Glutamatergic neuron (in vitro differentiated cells): ENCODE measurements around the gene RAPGEF1. TPM values are rescaled to one million over a fixed set of nuclear protein-coding genes. Genes with fewer than 3 reads are reported as not detected.

Source experiments
- DNase-seq: peaks from one replicate; pipeline ENCODE4 v3.0.0; 2022
- H3K27ac Mint-ChIP-seq: one replicate; pipeline ENCODE4 v1.8.0; 2020; ENCODE audit warnings: mild to moderate bottlenecking, mixed read lengths, inconsistent platforms; ENCODE audit not compliant: unreplicated experiment
- H3K27me3 Mint-ChIP-seq: one replicate; pipeline ENCODE4 v1.8.0; 2020; ENCODE audit warnings: mild to moderate bottlenecking, moderate library complexity, mixed read lengths, inconsistent platforms; ENCODE audit not compliant: unreplicated experiment
- H3K36me3 Mint-ChIP-seq: one replicate; pipeline ENCODE4 v1.8.0; 2020; ENCODE audit warnings: mild to moderate bottlenecking, mixed read lengths, inconsistent platforms; ENCODE audit not compliant: unreplicated experiment
- H3K4me1 Mint-ChIP-seq: one replicate; pipeline ENCODE4 v1.8.0; 2020; ENCODE audit warnings: mild to moderate bottlenecking, low read depth, mixed read lengths, inconsistent platforms; ENCODE audit not compliant: unreplicated experiment
- H3K4me3 Mint-ChIP-seq: one replicate; pipeline ENCODE4 v1.8.0; 2020; ENCODE audit warnings: mild to moderate bottlenecking, mixed read lengths, inconsistent platforms; ENCODE audit not compliant: unreplicated experiment
- H3K9me3 Mint-ChIP-seq: one replicate; pipeline ENCODE4 v1.8.0; 2020; ENCODE audit warnings: mild to moderate bottlenecking, moderate library complexity, mixed read lengths, inconsistent platforms; ENCODE audit not compliant: unreplicated experiment
- CTCF ChIP-seq: fragments of 200-600 bp; sonication (generic); IDR thresholded peaks from one replicate; pipeline ENCODE4 v1.5.0; 2021; ENCODE audit not compliant: partially characterized antibody, unreplicated experiment
- total RNA-seq: library from RNA; stranded (reverse); fragmentation: NEBNext Ultra II Directional; extraction: Animal tissue kit (Norgen Biotek cat#: 25700); gene quantifications from one replicate; pipeline ENCODE4 v1.2.1, GENCODE V29; 2021; ENCODE audit not compliant: unreplicated experiment

Gene RAPGEF1
- total RNA-seq, 1 donor from 2014 or later, result 319 TPM

- no peak for DNase-seq
- H3K27ac Mint-ChIP-seq, result peak overlapping the region; percentile 86
- TF ChIP-seq CTCF, result no peak
- peaks cover 6% of the 10 kb centered on the region for H3K27me3 Mint-ChIP-seq
- no peaks in the 10 kb centered on the region for H3K36me3 Mint-ChIP-seq
- peaks cover 63% of the 10 kb centered on the region for H3K4me1 Mint-ChIP-seq
- peaks cover 14% of the 10 kb centered on the region for H3K9me3 Mint-ChIP-seq
- peak overlapping the region; percentile 85 for H3K4me3 Mint-ChIP-seq
Measured at GRCh38 chr9:131734781-131735180, 5.1 kb downstream of the RAPGEF1 start.

- Mint-ChIP-seq H3K9me3 (peaks cover 13% of the 10 kb centered on the region), H3K27ac (peak overlapping the region; percentile 86)
- TF ChIP-seq CTCF, result no peak
Measured at GRCh38 chr9:131734165-131734610, 5.7 kb downstream of the RAPGEF1 start.

GRCh38 chr9:131733541-131734061 lies 6.3 kb downstream of the RAPGEF1 start:
- H3K4me1 Mint-ChIP-seq, result peaks cover 69% of the 10 kb centered on the region
- DNase-seq, result no peak
- peaks cover 10% of the 10 kb centered on the region for H3K9me3 Mint-ChIP-seq
- peak overlapping the region; percentile 86 for H3K27ac Mint-ChIP-seq
- no peaks in the 10 kb centered on the region for H3K36me3 Mint-ChIP-seq
- peak overlapping the region; percentile 85 for H3K4me3 Mint-ChIP-seq
- no peak for TF ChIP-seq CTCF
- peaks cover 7% of the 10 kb centered on the region for H3K27me3 Mint-ChIP-seq

More at GRCh38 chr9:131734165-131734610, 5.7 kb downstream of the RAPGEF1 start:
- Mint-ChIP-seq H3K36me3 (no peaks in the 10 kb centered on the region), H3K27me3 (peaks cover 6% of the 10 kb centered on the region), H3K4me1 (peaks cover 67% of the 10 kb centered on the region), H3K4me3 (peak overlapping the region; percentile 85)
- DNase-seq, result no peak

GRCh38 chr9:131732636-131733289 lies 7.1 kb downstream of the RAPGEF1 start:
- peaks cover 7% of the 10 kb centered on the region for H3K27me3 Mint-ChIP-seq
- peaks cover 78% of the 10 kb centered on the region for H3K4me1 Mint-ChIP-seq

More at GRCh38 chr9:131732636-131733289, 7.1 kb downstream of the RAPGEF1 start:
- no peak for DNase-seq
- peak overlapping the region; percentile 22 for H3K4me3 Mint-ChIP-seq
- peaks cover 9% of the 10 kb centered on the region for H3K9me3 Mint-ChIP-seq
- no peaks in the 10 kb centered on the region for H3K36me3 Mint-ChIP-seq
- H3K27ac Mint-ChIP-seq, result peak overlapping the region; percentile 48
- TF ChIP-seq CTCF, result no peak
